BLaER1 (cell line): ENCODE results near the gene TSPY8.
"Not testable (repeated sequence)": the region's sequence is repeated elsewhere in the genome, so short reads cannot be mapped to it uniquely, and the experiment has no call there.

Experiments used
- H3K27ac ChIP-seq: shearing (Covaris generic); formaldehyde crosslinking; 2 replicates; pipeline ENCODE4 v1.8.1; 2022
- H3K27me3 ChIP-seq: shearing (Covaris generic); formaldehyde crosslinking; 2 replicates; pipeline ENCODE4 v1.8.1; 2022
- H3K36me3 ChIP-seq: shearing (Covaris generic); formaldehyde crosslinking; 2 replicates; pipeline ENCODE4 v1.8.1; 2022
- H3K4me1 ChIP-seq: shearing (Covaris generic); formaldehyde crosslinking; 2 replicates; pipeline ENCODE4 v1.8.1; 2022
- H3K4me2 ChIP-seq: shearing (Covaris generic); formaldehyde crosslinking; 2 replicates; pipeline ENCODE4 v1.8.1; 2022
- H3K4me3 ChIP-seq: shearing (Covaris generic); formaldehyde crosslinking; 2 replicates; pipeline ENCODE4 v1.8.1; 2022
- H3K9ac ChIP-seq: shearing (Covaris generic); formaldehyde crosslinking; 2 replicates; pipeline ENCODE4 v1.8.1; 2022
- H3K9me3 ChIP-seq: shearing (Covaris generic); formaldehyde crosslinking; 2 replicates; pipeline ENCODE4 v1.8.1; 2022
- H4K20me1 ChIP-seq: shearing (Covaris generic); formaldehyde crosslinking; 2 replicates; pipeline ENCODE4 v1.8.1; 2022
- Cebpa-rat ChIP-seq: shearing (Covaris generic); IDR thresholded peaks from 2 replicates; pipeline ENCODE4 v1.8.1; 2022

Gene TSPY8

GRCh38 chrY:9357497-9357896 is at the start of gene TSPY8:
TSS of gene TSPY8 (plus strand) at chrY:9357797. CDS start at chrY:9357843, 46 bp downstream.
- H3K4me2 ChIP-seq, H3K27me3 ChIP-seq, H3K9me3 ChIP-seq, H3K27ac ChIP-seq, H3K4me1 ChIP-seq, H3K36me3 ChIP-seq, H3K4me3 ChIP-seq, H3K9ac ChIP-seq, H4K20me1 ChIP-seq: not testable (repeated sequence)

- Histone ChIP-seq H3K4me3 (no peak overlapping the region), H3K4me2 (no peak overlapping the region), H4K20me1 (no peaks in the 10 kb centered on the region), H3K27me3 (no peaks in the 10 kb centered on the region), H3K36me3 (no peaks in the 10 kb centered on the region), H3K4me1 (no peaks in the 10 kb centered on the region), H3K27ac (no peak overlapping the region), H3K9ac (no peak overlapping the region), H3K9me3 (no peaks in the 10 kb centered on the region)
- TF ChIP-seq Cebpa-rat, result no peak
Measured at GRCh38 chrY:9320996-9321395, 36.6 kb upstream of the TSPY8 start.

- not testable (repeated sequence) for H3K4me2 ChIP-seq, H4K20me1 ChIP-seq, H3K4me1 ChIP-seq, H3K4me3 ChIP-seq, H3K36me3 ChIP-seq, H3K27me3 ChIP-seq, H3K27ac ChIP-seq, H3K9me3 ChIP-seq, H3K9ac ChIP-seq
Measured at GRCh38 chrY:9337164-9337563, 20.4 kb upstream of the TSPY8 start, which contains the start of gene TSPY4. TSS of gene TSPY4 (plus strand) at chrY:9337464. CDS start at chrY:9337510, 46 bp downstream.

GRCh38 chrY:9396527-9396926 is 38.9 kb downstream of the TSPY8 start:
- not testable (repeated sequence) for H3K27me3 ChIP-seq, H3K4me2 ChIP-seq, H3K4me3 ChIP-seq, H3K4me1 ChIP-seq, H3K27ac ChIP-seq, H3K36me3 ChIP-seq, H3K9me3 ChIP-seq, H4K20me1 ChIP-seq, H3K9ac ChIP-seq

GRCh38 chrY:9398121-9398520 is 40.5 kb downstream of the TSPY8 start, which contains the start of gene TSPY3:
TSS of gene TSPY3 (plus strand) at chrY:9398421. CDS start at chrY:9398467, 46 bp downstream.
- H3K27me3 ChIP-seq, H4K20me1 ChIP-seq, H3K4me1 ChIP-seq, H3K9me3 ChIP-seq, H3K9ac ChIP-seq, H3K4me2 ChIP-seq, H3K36me3 ChIP-seq, H3K4me3 ChIP-seq, H3K27ac ChIP-seq: not testable (repeated sequence)
